ENCODE data around the gene BRSK1.
"Not testable (repeated sequence)": the region's sequence is repeated elsewhere in the genome, so short reads cannot be mapped to it uniquely, and the experiment has no call there.

BRSK1 gene

GRCh38 chr19:55324662-55325061 lies 40.9 kb downstream of the BRSK1 start:
- H3K79me2 ChIP-seq (ENCODE audit: insufficient read depth, low read length) = no peaks in the 10 kb centered on the region
- H3K36me3 ChIP-seq (ENCODE audit: insufficient read depth, low read length) = no peaks in the 10 kb centered on the region
- H3K27ac ChIP-seq (ENCODE audit: low read length) = no peak overlapping the region
- no peak overlapping the region for H2AFZ ChIP-seq (ENCODE audit: low read depth, low read length)
- H3K4me1 ChIP-seq (ENCODE audit: insufficient read depth, low read length) = no peaks in the 10 kb centered on the region
- DNase-seq = no peak
- no peak overlapping the region for H3K4me3 ChIP-seq (ENCODE audit: low read depth in 1 of 2, low read length in 2 of 2)
- H3K27me3 ChIP-seq (ENCODE audit: insufficient read depth, low read length, poor library complexity) = no peaks in the 10 kb centered on the region
- no peaks in the 10 kb centered on the region for H4K20me1 ChIP-seq (ENCODE audit: insufficient read depth, low read length)
- no peak for ATAC-seq (ENCODE audit: insufficient read depth, low read depth)
- TF ChIP-seq EZH2 (IDR thresholded peaks at IDR 0.05; ENCODE audit: borderline replicate concordance, low read depth, low read length, severe bottlenecking) = no peak
- no peak for TF ChIP-seq CTCF (IDR thresholded peaks at IDR 0.05; ENCODE audit: borderline replicate concordance, extremely low read depth, low read length, poor library complexity, severe bottlenecking)
- no peaks in the 10 kb centered on the region for H3K9me3 ChIP-seq (ENCODE audit: insufficient read depth, low read length, severe bottlenecking)
- no peak overlapping the region for H3K9ac ChIP-seq (ENCODE audit: low read depth, low read length)
- H3K4me2 ChIP-seq (ENCODE audit: insufficient read depth, low read length) = no peak overlapping the region

GRCh38 chr19:55325172-55325571 lies 41.4 kb downstream of the BRSK1 start, which contains the start of gene TMEM150B:
Gene TMEM150B (minus strand): TSS chr19:55325341. CDS start chr19:55321036, 4,305 bp downstream.
- H2AFZ ChIP-seq (ENCODE audit: low read depth, low read length) = no peak within 1 kb of the TSS
- DNase-seq = no peak

GRCh38 chr19:55328774-55329318 lies 45.0 kb downstream of the BRSK1 start:
- not testable (repeated sequence) for H4K20me1 ChIP-seq (ENCODE audit: insufficient read depth, low read length); H3K27me3 ChIP-seq (ENCODE audit: insufficient read depth, low read length, poor library complexity); H3K27ac ChIP-seq (ENCODE audit: low read length); H2AFZ ChIP-seq (ENCODE audit: low read depth, low read length); H3K4me3 ChIP-seq (ENCODE audit: low read depth in 1 of 2, low read length in 2 of 2); H3K9ac ChIP-seq (ENCODE audit: low read depth, low read length); DNase-seq; ATAC-seq (ENCODE audit: insufficient read depth, low read depth); H3K4me1 ChIP-seq (ENCODE audit: insufficient read depth, low read length); H3K79me2 ChIP-seq (ENCODE audit: insufficient read depth, low read length); H3K9me3 ChIP-seq (ENCODE audit: insufficient read depth, low read length, severe bottlenecking); H3K36me3 ChIP-seq (ENCODE audit: insufficient read depth, low read length); H3K4me2 ChIP-seq (ENCODE audit: insufficient read depth, low read length)

More at GRCh38 chr19:55325172-55325571, 41.4 kb downstream of the BRSK1 start, which contains the start of gene TMEM150B:
- no peaks in the 10 kb centered on the region for H3K79me2 ChIP-seq (ENCODE audit: insufficient read depth, low read length)
- TF ChIP-seq CTCF (IDR thresholded peaks at IDR 0.05; ENCODE audit: borderline replicate concordance, extremely low read depth, low read length, poor library complexity, severe bottlenecking) = no peak
- TF ChIP-seq EZH2 (IDR thresholded peaks at IDR 0.05; ENCODE audit: borderline replicate concordance, low read depth, low read length, severe bottlenecking) = no peak
- no peak for ATAC-seq (ENCODE audit: insufficient read depth, low read depth)
- no peak within 1 kb of the TSS for H3K9ac ChIP-seq (ENCODE audit: low read depth, low read length)
- H3K4me2 ChIP-seq (ENCODE audit: insufficient read depth, low read length) = no peak within 1 kb of the TSS
- H4K20me1 ChIP-seq (ENCODE audit: insufficient read depth, low read length) = no peaks in the 10 kb centered on the region
- no peak within 1 kb of the TSS for H3K4me3 ChIP-seq (ENCODE audit: low read depth in 1 of 2, low read length in 2 of 2)
- no peaks in the 10 kb centered on the region for H3K4me1 ChIP-seq (ENCODE audit: insufficient read depth, low read length)
- H3K9me3 ChIP-seq (ENCODE audit: insufficient read depth, low read length, severe bottlenecking) = no peaks in the 10 kb centered on the region
- no peaks in the 10 kb centered on the region for H3K36me3 ChIP-seq (ENCODE audit: insufficient read depth, low read length)
- no peaks in the 10 kb centered on the region for H3K27me3 ChIP-seq (ENCODE audit: insufficient read depth, low read length, poor library complexity)
- no peak within 1 kb of the TSS for H3K27ac ChIP-seq (ENCODE audit: low read length)

- H3K4me3 ChIP-seq (ENCODE audit: low read depth in 1 of 2, low read length in 2 of 2); H3K36me3 ChIP-seq (ENCODE audit: insufficient read depth, low read length); H3K9me3 ChIP-seq (ENCODE audit: insufficient read depth, low read length, severe bottlenecking); ATAC-seq (ENCODE audit: insufficient read depth, low read depth); H3K27ac ChIP-seq (ENCODE audit: low read length); H3K4me1 ChIP-seq (ENCODE audit: insufficient read depth, low read length); H3K4me2 ChIP-seq (ENCODE audit: insufficient read depth, low read length); H2AFZ ChIP-seq (ENCODE audit: low read depth, low read length); H3K27me3 ChIP-seq (ENCODE audit: insufficient read depth, low read length, poor library complexity); H3K9ac ChIP-seq (ENCODE audit: low read depth, low read length); H4K20me1 ChIP-seq (ENCODE audit: insufficient read depth, low read length); H3K79me2 ChIP-seq (ENCODE audit: insufficient read depth, low read length); DNase-seq: not testable (repeated sequence)
These were observed 46.0 kb downstream of the BRSK1 start for GRCh38 chr19:55329791-55330190.
